PC-3 (cell line): ENCODE measurements around the gene UBAP2L.

Experiments used
- EZH2 ChIP-seq: fragments of 300-600 bp; sonication (generic); IDR thresholded peaks from one replicate; pipeline ENCODE4 v1.6.1; 2017; ENCODE audit warnings: antibody characterized with exemption, mild to moderate bottlenecking, low read length; ENCODE audit not compliant: unreplicated experiment
- EZH2phosphoT487 ChIP-seq: fragments of 300-600 bp; sonication (generic); IDR thresholded peaks from 2 replicates; pipeline ENCODE4 v1.6.1; 2018; ENCODE audit warnings: mild to moderate bottlenecking, antibody characterized with exemption, low read length, borderline replicate concordance
- TF ChIP-seq, protein P1 (sequence below): fragments of 300-600 bp; sonication (generic); conservative IDR thresholded peaks from 2 replicates; pipeline ENCODE4 v1.5.1; 2017; ENCODE audit warnings: antibody characterized with exemption, low read depth, mild to moderate bottlenecking, low read length

DNA sequence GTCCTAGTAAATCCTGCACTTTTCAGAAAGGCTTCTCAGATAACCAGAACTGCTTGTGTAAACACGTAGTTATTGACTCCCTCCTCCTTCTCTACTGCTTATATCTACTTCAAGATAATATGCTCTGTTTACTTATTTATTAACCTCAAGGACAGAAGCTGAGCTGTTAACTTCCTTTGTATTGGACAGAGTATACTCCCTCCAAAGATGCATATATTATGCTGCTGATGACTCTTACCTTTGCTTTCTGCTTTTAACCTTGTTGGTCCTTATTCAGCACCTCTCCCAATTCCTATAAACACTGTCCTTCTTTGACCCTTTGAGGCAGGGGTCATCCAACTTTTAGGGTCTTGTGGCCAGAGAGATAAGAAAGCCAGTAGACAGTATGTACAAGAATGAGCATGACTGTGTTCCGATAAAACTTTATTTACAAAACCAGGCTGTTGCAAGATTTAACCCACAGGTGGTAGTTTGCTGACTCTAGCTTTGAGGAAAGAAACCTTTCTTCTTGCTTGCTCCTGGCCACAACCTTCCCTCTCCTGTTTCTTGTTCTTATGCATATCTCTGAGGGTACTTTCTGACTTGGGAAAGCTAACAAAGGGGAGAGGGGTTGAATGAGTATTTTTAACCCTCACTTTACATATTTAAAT lies 33.8 kb upstream of the UBAP2L start:
- TF ChIP-seq, protein P1, sequence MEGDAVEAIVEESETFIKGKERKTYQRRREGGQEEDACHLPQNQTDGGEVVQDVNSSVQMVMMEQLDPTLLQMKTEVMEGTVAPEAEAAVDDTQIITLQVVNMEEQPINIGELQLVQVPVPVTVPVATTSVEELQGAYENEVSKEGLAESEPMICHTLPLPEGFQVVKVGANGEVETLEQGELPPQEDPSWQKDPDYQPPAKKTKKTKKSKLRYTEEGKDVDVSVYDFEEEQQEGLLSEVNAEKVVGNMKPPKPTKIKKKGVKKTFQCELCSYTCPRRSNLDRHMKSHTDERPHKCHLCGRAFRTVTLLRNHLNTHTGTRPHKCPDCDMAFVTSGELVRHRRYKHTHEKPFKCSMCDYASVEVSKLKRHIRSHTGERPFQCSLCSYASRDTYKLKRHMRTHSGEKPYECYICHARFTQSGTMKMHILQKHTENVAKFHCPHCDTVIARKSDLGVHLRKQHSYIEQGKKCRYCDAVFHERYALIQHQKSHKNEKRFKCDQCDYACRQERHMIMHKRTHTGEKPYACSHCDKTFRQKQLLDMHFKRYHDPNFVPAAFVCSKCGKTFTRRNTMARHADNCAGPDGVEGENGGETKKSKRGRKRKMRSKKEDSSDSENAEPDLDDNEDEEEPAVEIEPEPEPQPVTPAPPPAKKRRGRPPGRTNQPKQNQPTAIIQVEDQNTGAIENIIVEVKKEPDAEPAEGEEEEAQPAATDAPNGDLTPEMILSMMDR: no peak
- TF ChIP-seq EZH2: no peak
- no peak for TF ChIP-seq EZH2phosphoT487
